Left renal cortex interstitium (tissue), 4 donors: Measurements from ENCODE around the gene CFAP58. TPM values are rescaled to one million over a fixed set of nuclear protein-coding genes. Genes with fewer than 3 reads are reported as not detected.

ENCODE experiments used
- DNase-seq, 4 donors: peaks; one replicate each; pipeline ENCODE4 v3.0.0-alpha.2; 2013; ENCODE audit warnings: low read depth in 4 of 4, low spot score in 2 of 4, missing footprints in 1 of 4
- polyA plus RNA-seq, 4 donors: library from polyadenylated mRNA; unstranded; fragments of 120-200 nt; gene quantifications; one replicate each; pipeline ENCODE4 v1.2.1, GENCODE V29; 2013; ENCODE audit not compliant: insufficient read length in 4 of 4

The CFAP58 gene
- polyA plus RNA-seq, 4 donors, result 0.32 to 0.63 (median 0.42) TPM

DNA sequence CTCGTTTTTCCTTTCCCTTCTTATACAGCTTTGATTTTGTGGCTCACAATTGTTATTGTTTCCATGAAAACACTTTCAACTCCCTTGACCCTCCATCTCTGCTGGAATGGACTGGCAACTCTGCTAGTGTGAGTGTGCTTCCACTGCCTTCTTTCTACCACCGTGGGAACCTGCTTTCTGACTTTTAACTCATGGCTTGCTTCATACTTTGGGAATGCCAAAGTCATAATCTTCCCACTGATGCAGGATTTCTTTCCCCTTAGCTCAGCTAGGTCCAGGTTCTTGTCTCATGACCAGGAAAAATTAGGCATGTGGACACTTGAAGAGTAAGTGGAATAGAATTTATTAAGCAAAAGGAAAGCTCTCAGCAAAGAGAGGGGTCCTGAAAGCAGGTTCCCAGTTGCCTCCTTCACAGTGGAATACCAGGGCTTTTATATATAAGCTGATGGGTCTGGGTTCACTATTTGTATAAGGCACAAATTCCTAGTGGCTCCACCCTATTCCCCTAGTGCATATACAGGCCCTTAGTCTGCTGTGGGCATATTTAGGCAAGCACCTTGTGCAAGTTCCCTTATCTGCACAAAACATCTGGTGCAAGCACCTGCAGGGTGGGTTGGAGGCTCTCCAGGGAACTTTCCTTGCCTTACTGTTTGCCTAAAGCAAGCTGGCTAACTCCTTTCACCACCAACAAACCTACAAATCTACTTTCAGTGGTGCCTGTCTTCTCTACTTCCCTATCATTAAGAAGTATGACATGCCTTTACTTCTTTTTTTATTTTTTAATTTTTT, 119.5 kb downstream of the CFAP58 start:
- DNase-seq, result no peak

DNA sequence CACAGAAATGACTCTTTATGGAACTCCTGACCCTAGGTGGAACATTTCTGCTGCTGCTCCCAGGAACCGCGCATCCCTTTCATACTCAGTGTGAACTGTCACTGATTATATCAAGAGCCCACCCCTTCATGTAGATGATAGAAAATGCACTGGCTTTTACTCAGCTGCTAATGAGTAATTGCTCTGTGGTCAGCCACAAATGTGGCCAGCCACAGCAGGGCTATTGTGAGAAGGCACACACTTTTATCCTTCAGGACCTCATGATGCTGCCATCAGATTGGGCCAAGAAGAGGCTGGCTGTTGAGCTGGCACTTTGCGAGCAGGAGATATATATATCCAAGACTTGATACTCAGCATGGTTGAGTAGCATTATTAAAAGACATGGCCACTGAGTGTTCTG, 124.7 kb downstream of the CFAP58 start:
- no peak for DNase-seq

- DNase-seq, result peak in 1 of 4 donors; percentile 9
These were observed 126.4 kb downstream of the CFAP58 start for GRCh38 chr10:104479906-104480593.

- no peak for DNase-seq
These were observed 127.2 kb downstream of the CFAP58 start for GRCh38 chr10:104480797-104481196.

- DNase-seq, result no peak
These were observed 129.9 kb downstream of the CFAP58 start for GRCh38 chr10:104483582-104483981.

GRCh38 chr10:104485632-104486031, 132.0 kb downstream of the CFAP58 start:
- DNase-seq, result no peak

GRCh38 chr10:104486803-104487202, 133.2 kb downstream of the CFAP58 start:
- DNase-seq, result no peak

- DNase-seq, result peak in 1 of 4 donors; percentile 4
These were observed 134.3 kb downstream of the CFAP58 start for GRCh38 chr10:104487794-104488438.

DNA sequence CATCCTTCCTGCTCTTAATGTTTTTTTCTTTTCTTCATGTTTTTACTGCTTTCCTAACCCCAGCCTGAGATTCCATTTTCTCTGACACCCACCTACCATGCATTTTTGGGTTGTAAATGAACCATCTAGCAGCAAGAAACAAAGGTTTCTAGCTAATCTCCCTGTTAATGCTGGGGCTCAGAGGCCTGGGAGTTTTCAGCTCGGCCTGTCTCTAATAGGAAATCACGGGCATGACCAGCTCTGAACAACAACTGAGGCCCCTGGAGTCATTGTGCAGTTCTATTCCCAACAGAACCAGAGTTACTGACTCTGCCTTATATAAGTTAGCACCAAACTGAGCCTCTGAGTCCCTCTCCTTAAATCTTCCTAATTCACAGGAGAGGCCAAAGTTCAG, 134.8 kb downstream of the CFAP58 start:
- no peak for DNase-seq

DNA sequence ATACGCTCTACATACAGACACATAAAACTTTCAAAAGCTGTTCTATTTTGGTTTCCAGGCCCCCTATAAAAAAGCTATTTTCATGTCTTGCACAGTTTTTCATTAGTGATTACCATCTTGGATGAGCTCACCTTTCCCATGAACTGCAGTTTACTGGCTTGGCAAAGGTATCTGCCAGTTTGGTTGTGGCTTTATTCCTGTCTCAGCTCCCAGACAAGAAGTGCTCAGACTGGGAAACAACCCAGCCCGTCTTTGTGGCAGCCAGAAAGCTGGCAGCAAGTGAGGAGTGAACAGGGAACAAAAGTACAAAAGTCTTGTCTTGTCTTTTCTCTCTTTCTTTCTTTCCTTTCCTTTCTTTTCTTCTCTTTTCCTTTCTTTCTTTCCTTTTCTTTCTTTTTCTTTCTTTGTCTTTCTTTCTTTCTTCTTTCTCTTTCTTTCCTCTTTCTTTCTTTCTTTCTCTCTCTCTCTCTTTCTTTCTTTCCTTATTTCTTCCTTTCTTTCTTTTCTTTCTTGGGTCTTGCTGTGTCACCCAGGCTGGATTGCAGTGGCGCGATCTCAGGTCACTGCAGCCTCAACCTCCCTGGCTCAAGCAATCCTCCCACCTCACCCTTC, 138.8 kb downstream of the CFAP58 start:
- DNase-seq, result no peak

GRCh38 chr10:104498347-104499081, 144.9 kb downstream of the CFAP58 start:
- DNase-seq, result no peak

DNA sequence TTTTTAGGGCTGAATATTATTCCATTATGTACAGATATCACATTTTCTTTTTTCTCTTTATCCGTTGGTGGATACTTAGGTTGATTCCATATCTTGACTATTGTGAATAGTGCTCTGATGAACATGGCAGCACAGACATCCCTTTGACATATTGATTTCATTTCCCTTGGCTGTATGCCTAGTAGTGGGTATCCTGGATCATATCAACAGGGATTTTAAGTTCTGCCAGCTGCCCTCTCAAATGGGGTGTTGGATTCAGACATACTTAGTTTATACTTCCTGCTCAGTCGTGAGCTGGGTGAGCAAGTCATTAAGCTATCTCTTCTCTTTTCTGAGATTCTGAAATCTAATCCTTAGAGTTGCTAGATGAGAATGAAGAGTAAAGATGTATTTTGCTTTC, 147.8 kb downstream of the CFAP58 start:
- no peak for DNase-seq

DNA sequence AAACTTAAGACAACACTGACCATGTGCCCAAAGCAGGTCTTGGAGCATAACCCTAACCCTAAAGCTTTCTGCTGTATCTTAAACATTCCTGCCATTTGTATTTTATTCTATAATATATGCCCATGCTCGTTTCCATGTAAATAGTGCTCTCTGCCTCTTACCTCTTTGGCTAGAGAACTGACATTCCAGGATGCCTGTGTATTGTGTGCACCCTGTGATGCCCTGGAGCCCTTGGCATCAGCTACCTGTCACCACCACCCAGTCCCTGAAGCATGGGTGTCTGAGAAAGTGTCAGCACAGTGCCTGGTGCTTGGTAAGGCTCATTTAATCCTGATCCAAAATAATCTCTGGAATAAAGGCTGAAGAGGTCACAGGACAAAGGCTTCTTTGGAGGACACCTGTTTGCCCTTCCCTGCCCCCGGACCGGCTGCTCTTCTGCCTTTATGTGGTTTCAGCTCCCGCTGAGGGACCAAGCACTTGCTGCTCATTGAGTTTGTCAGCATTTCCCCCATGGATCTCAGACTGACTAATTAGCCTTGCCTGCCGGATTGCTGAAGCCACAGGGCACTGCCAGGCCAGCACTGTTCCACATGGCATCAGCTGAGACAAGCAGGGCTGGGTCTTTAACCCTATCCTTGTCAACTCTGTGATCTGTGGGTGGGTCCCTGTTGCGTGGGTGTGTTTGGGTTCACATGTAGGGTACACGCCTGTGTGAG, 148.4 kb downstream of the CFAP58 start:
- DNase-seq, result no peak

GRCh38 chr10:104502907-104503306, 149.3 kb downstream of the CFAP58 start:
- DNase-seq, result no peak

Other genes starting within 250 kb of the CFAP58 start
- 10 to 100 TPM in 3 of 4 donors, 1 to 10 TPM in 1; 9.1 to 11.9 (median 10.9) TPM for gene SFR1, start 231.7 kb upstream of the CFAP58 start, polyA plus RNA-seq
- gene CFAP43, start 121.5 kb upstream of the CFAP58 start, polyA plus RNA-seq, result 10 to 100 TPM; 11.9 to 33.7 (median 17.8) TPM
- 100 to 1,000 TPM in 1 of 4 donors, 10 to 100 TPM in 3; 80.9 to 117 (median 88.0) TPM for gene GSTO1, start 98.9 kb upstream of the CFAP58 start, polyA plus RNA-seq
- 10 to 100 TPM; 24.8 to 38.9 (median 33.3) TPM for gene GSTO2, start 84.6 kb upstream of the CFAP58 start, polyA plus RNA-seq
- 10 to 100 TPM in 3 of 4 donors, 1 to 10 TPM in 1; 9.4 to 12.8 (median 11.3) TPM for gene ITPRIP, start 15.4 kb upstream of the CFAP58 start, polyA plus RNA-seq